ENCODE measurements around the gene TLE6. TPM values are rescaled to one million over a fixed set of nuclear protein-coding genes. Genes with fewer than 3 reads are reported as not detected.
A peak's percentile ranks its signal among the peaks of the same experiment; 100 is the strongest.

Gene TLE6
- polyA plus RNA-seq, 1 donor from 2014 or later, result 5.7 TPM

DNA sequence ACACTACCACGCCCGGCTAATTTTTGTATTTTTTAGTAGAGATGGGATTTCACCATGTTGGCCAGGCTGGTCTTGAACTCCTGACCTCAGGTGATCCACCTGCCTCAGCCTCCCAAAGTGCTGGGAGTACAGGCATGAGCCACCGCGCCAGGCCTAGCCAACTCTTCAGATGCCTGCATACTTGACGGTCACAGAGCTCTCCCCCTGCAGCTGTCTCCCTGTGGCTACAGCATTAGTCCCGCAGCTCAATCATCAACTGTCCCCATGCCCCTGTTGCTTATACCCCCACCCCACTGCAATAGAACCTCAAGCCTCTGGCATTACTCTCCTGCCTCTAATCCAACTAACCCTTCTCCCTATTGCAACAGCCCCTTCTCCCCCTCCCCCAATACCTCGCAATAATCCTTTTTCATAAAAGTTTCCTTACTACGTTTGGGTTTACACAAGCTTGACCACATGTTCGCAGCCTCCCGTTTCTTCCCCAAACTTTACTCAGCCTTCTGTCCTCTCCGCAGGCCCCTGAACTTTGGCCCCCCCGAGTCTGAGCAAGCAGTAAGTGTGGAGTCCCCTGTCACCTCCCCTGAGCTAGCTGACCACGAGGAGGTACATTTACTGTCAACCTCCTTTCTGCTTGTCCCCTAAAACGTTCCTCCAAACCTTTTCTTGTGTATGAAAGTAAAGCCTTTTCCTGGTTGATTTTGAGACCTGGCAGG, 34.3 kb upstream of the TLE6 start:
- H3F3A ChIP-seq (ENCODE audit: insufficient read depth, low read length, poor library complexity, severe bottlenecking), result no peaks in the 10 kb centered on the region
- no peaks in the 10 kb centered on the region for H3K9me3 ChIP-seq (ENCODE audit: low read length)
- TF ChIP-seq POLR2AphosphoS5 (IDR thresholded peaks at IDR 0.05) (no peak), EZH2 (IDR thresholded peaks at IDR 0.05; ENCODE audit: borderline replicate concordance, insufficient read depth, low read length, poor library complexity, severe bottlenecking) (no peak), EP300 (conservative IDR thresholded peaks at IDR 0.05; ENCODE audit: poor library complexity, severe bottlenecking) (no peak), TAF1 (IDR thresholded peaks at IDR 0.05; ENCODE audit: low read depth) (no peak), MXI1 (conservative IDR thresholded peaks at IDR 0.05; ENCODE audit: poor library complexity, severe bottlenecking) (no peak), SMC3 (conservative IDR thresholded peaks at IDR 0.05; ENCODE audit: poor library complexity) (no peak), RAD21 (conservative IDR thresholded peaks at IDR 0.05) (no peak), REST (IDR thresholded peaks at IDR 0.05; ENCODE audit: borderline replicate concordance) (no peak)
- TF ChIP-seq, protein P1, sequence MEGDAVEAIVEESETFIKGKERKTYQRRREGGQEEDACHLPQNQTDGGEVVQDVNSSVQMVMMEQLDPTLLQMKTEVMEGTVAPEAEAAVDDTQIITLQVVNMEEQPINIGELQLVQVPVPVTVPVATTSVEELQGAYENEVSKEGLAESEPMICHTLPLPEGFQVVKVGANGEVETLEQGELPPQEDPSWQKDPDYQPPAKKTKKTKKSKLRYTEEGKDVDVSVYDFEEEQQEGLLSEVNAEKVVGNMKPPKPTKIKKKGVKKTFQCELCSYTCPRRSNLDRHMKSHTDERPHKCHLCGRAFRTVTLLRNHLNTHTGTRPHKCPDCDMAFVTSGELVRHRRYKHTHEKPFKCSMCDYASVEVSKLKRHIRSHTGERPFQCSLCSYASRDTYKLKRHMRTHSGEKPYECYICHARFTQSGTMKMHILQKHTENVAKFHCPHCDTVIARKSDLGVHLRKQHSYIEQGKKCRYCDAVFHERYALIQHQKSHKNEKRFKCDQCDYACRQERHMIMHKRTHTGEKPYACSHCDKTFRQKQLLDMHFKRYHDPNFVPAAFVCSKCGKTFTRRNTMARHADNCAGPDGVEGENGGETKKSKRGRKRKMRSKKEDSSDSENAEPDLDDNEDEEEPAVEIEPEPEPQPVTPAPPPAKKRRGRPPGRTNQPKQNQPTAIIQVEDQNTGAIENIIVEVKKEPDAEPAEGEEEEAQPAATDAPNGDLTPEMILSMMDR (IDR thresholded peaks at IDR 0.05; ENCODE audit: poor library complexity, severe bottlenecking), result no peak
- H3K79me2 ChIP-seq (replicated peaks; ENCODE audit: insufficient read depth, low read length), result no peaks in the 10 kb centered on the region
- H4K20me1 ChIP-seq (ENCODE audit: insufficient read depth), result no peaks in the 10 kb centered on the region
- no peak overlapping the region for H3K27ac ChIP-seq (ENCODE audit: low read length)
- no peak overlapping the region for H3K9ac ChIP-seq (ENCODE audit: low read length)
- H3K27me3 ChIP-seq (ENCODE audit: insufficient read depth, low read depth, low read length), result no peaks in the 10 kb centered on the region
- no peaks in the 10 kb centered on the region for H3K36me3 ChIP-seq (ENCODE audit: insufficient read depth, low read length)
- H3K4me3 ChIP-seq (ENCODE audit: low read length), result no peak overlapping the region
- no peak overlapping the region for H2AFZ ChIP-seq (ENCODE audit: low read depth, low read length)
- H3K9me2 ChIP-seq (ENCODE audit: insufficient read depth, low read length), result no peaks in the 10 kb centered on the region
- H3K4me2 ChIP-seq (ENCODE audit: low read length), result no peak overlapping the region

DNA sequence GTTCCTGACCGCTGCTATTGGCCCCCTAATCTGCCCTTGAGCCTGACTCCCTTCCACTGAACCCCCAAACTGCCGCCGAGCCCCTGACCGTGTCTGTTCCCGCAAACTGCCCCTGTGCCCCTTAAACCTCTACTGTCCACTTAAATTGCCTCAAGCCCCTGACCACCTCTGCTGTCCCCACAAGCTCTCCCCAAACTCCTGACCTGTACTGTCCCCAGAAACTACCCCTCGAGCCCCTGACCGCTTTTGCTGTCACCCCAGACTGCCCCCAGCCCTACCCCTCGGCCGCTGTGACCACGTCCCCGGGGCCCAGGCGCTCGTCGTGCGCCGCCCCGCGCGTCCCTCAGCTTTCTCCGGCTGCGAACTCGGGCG, 33.0 kb upstream of the TLE6 start:
- H3K9me3 ChIP-seq (ENCODE audit: low read length), result no peaks in the 10 kb centered on the region
- TF ChIP-seq RAD21 (conservative IDR thresholded peaks at IDR 0.05) (no peak), EP300 (conservative IDR thresholded peaks at IDR 0.05; ENCODE audit: poor library complexity, severe bottlenecking) (no peak)
- H3K27ac ChIP-seq (ENCODE audit: low read length), result no peak overlapping the region

More for the DNA sequence above, 33.0 kb upstream of the TLE6 start:
- Histone ChIP-seq H3K36me3 (ENCODE audit: insufficient read depth, low read length) (no peaks in the 10 kb centered on the region), H2AFZ (ENCODE audit: low read depth, low read length) (peak overlapping the region; percentile 51), H3K27me3 (ENCODE audit: insufficient read depth, low read depth, low read length) (no peaks in the 10 kb centered on the region), H3K79me2 (replicated peaks; ENCODE audit: insufficient read depth, low read length) (peaks cover 6% of the 10 kb centered on the region), H3K4me3 (ENCODE audit: low read length) (peak overlapping the region; percentile 89), H3K9me2 (ENCODE audit: insufficient read depth, low read length) (no peaks in the 10 kb centered on the region), H3K4me2 (ENCODE audit: low read length) (peak overlapping the region; percentile 81), H4K20me1 (ENCODE audit: insufficient read depth) (no peaks in the 10 kb centered on the region), H3K9ac (ENCODE audit: low read length) (peak overlapping the region; percentile 75), H3F3A (ENCODE audit: insufficient read depth, low read length, poor library complexity, severe bottlenecking) (no peaks in the 10 kb centered on the region)
